HepG2 (cell line): ENCODE measurements around the gene IFT80. TPM values are rescaled to one million over a fixed set of nuclear protein-coding genes. Genes with fewer than 3 reads are reported as not detected.

Source experiments
- ATAC-seq: fragments of 200-7000 bp; cut with Tn5 transposase; 3 replicates; pipeline ENCODE4 v1.9.1; 2020; ENCODE audit warnings: mild to moderate bottlenecking, moderate library complexity
- BruUV-seq: library from RNA; stranded (reverse); fragments of 400-500 nt; replicated peaks from 2 replicates; lab custom pipeline; 2021; lab: Mats Ljungman, UMichigan
- CTCF ChIA-PET: fragments of 300-600 bp; formaldehyde crosslinking; extraction: SDS; loops from one replicate; lab custom pipeline; 2021; ENCODE audit warnings: low total read pairs, inconsistent platforms, low intra/inter-chr PET ratio; lab: Yijun Ruan, JAX
- POLR2A ChIA-PET: fragments of 350-600 bp; sonication (Branson Sonifier 250); formaldehyde crosslinking; loops from one replicate; lab custom pipeline; 2020; ENCODE audit warnings: antibody characterized with exemption, inconsistent platforms; lab: Yijun Ruan, JAX
- DNase-seq: peaks from one replicate; pipeline ENCODE4 v3.0.0-alpha.2; 2015; ENCODE audit warnings: low spot score
- FAIRE-seq: peaks from 3 replicates; lab custom pipeline; 2011; peaks lifted over from hg19 to GRCh38; lab: Jason Lieb, UNC
- H2AFZ ChIP-seq: one replicate; pipeline ENCODE4 v1.6.1; 2011; ENCODE audit warnings: low read length, inconsistent platforms
- H3K27ac ChIP-seq: fragments of 300-600 bp; 3 replicates; pipeline ENCODE4 v1.8.0; 2011; ENCODE audit warnings: mixed run types, mild to moderate bottlenecking, mixed read lengths, low read length, inconsistent platforms; ENCODE audit not compliant: insufficient read depth; ENCODE audit errors: extremely low read length
- H3K27me3 ChIP-seq, 2 experiments: fragments of 200-600 bp in 1 of 2; 2 replicates in 1 of 2; 3 replicates in 1 of 2; pipeline versions ENCODE4 v1.6.0 to v1.8.0; 2011; ENCODE audit warnings: low read length in 2 of 2, mild to moderate bottlenecking in 2 of 2, moderate library complexity in 2 of 2, inconsistent platforms in 1 of 2; ENCODE audit not compliant: insufficient read depth in 2 of 2, control insufficient read depth in 1 of 2
- H3K36me3 ChIP-seq, 2 experiments: fragments of 200-600 bp in 1 of 2; replicated peaks in 1 of 2; 2 replicates in 1 of 2; 3 replicates in 1 of 2; pipeline versions ENCODE4 v1.5.1 to v1.8.0; 2011; ENCODE audit warnings: low read length in 2 of 2, inconsistent platforms in 1 of 2; ENCODE audit not compliant: insufficient read depth in 2 of 2, control insufficient read depth in 1 of 2
- H3K4me1 ChIP-seq: 2 replicates; pipeline ENCODE4 v1.5.1; 2012; ENCODE audit warnings: low read length, inconsistent platforms; ENCODE audit not compliant: insufficient read depth
- H3K4me2 ChIP-seq: 2 replicates; pipeline ENCODE4 v1.6.0; 2011; ENCODE audit warnings: low read depth, low read length, inconsistent platforms
- H3K4me3 ChIP-seq, 3 experiments: fragments of 200-600 bp in 1 of 3; sonication (generic), shearing (Covaris generic) in 1 of 3; replicated peaks in 1 of 3; 2 replicates each; pipeline ENCODE4 v1.5.1; 2011 to 2016; ENCODE audit warnings: low read length in 3 of 3, inconsistent platforms in 2 of 3, low read depth in 2 of 3, mild to moderate bottlenecking in 2 of 3, control low read depth in 1 of 3, mixed read lengths in 1 of 3; ENCODE audit not compliant: insufficient read depth in 1 of 3
- H3K79me2 ChIP-seq: one replicate; pipeline ENCODE4 v1.6.1; 2011; ENCODE audit warnings: low read length, inconsistent platforms; ENCODE audit not compliant: insufficient read depth
- H3K9ac ChIP-seq: 2 replicates; pipeline ENCODE4 v1.6.0; 2011; ENCODE audit warnings: mild to moderate bottlenecking, low read depth, low read length, inconsistent platforms; ENCODE audit not compliant: insufficient read depth
- H3K9me3 ChIP-seq: 2 replicates; pipeline ENCODE4 v1.5.1; 2012; ENCODE audit warnings: mild to moderate bottlenecking, low read length
- H4K20me1 ChIP-seq: 2 replicates; pipeline ENCODE4 v1.6.0; 2011; ENCODE audit warnings: inconsistent platforms, mild to moderate bottlenecking, low read length, moderate library complexity; ENCODE audit not compliant: insufficient read depth
- HMG20B ChIP-seq: conservative IDR thresholded peaks from 2 replicates; pipeline ENCODE4 v1.6.1; 2016; ENCODE audit warnings: missing genetic modification reagents, missing compliant biosample characterization
- ZFP62 ChIP-seq: sonication (generic); formaldehyde crosslinking; IDR thresholded peaks from 2 replicates; pipeline ENCODE4 v1.4.0; 2020; ENCODE audit warnings: missing genetic modification reagents
- ZNF788 ChIP-seq: sonication (generic); formaldehyde crosslinking; IDR thresholded peaks from 2 replicates; pipeline ENCODE4 v1.5.0; 2020; ENCODE audit warnings: mild to moderate bottlenecking, missing genetic modification reagents, borderline replicate concordance
- ZZZ3 ChIP-seq: sonication (generic); formaldehyde crosslinking; IDR thresholded peaks from 2 replicates; pipeline ENCODE4 v1.4.0; 2020; ENCODE audit warnings: missing genetic modification reagents, mild to moderate bottlenecking, borderline replicate concordance
- WGBS: methylation state at CpG from one replicate; pipeline ENCODE4 v1.1.6; 2017; ENCODE audit warnings: low lambda C conversion rate; 5-methylcytosine and 5-hydroxymethylcytosine counted together
- in situ Hi-C: cut with HindIII; loops from 2 replicates; pipeline ENCODE4 v1.10.0; 2017; ENCODE audit warnings: low pct_unique_long_range_greater_than_20kb; ENCODE audit not compliant: extremely low pct_ligation_motif_present
- intact Hi-C: fragments of 100-400 bp; cut with micrococcal nuclease; formaldehyde crosslinking; loops from one replicate; pipeline ENCODE4 v1.10.0; 2022; ENCODE audit not compliant: unreplicated experiment
- polyA plus RNA-seq, 8 experiments: library from polyadenylated mRNA; depleted of rRNA in 3 of 8; stranded (reverse) in 7 of 8; unstranded in 1 of 8; fragments of >200 nt; fragmentation: Illumina TruSeq in 4 of 8; extraction: Trizol in 4 of 8; gene quantifications; 2 replicates each; pipeline versions ENCODE4 v1.2.1 to v1.2.3, GENCODE V29; 2011 to 2016; ENCODE audit warnings: low read depth in 4 of 8, missing spikeins in 1 of 8, mixed read lengths in 1 of 8; ENCODE audit not compliant: insufficient read depth in 1 of 8
- total RNA-seq, 5 experiments: library from RNA; depleted of rRNA; stranded (reverse); fragments of >200 nt; fragmentation: Illumina TruSeq; extraction: Trizol; gene quantifications; 2 replicates each; pipeline ENCODE4 v1.2.3, GENCODE V29; 2016; ENCODE audit warnings: low read depth in 1 of 5
- TF ChIP-seq, protein P1 (sequence below): sonication (generic); formaldehyde crosslinking; IDR thresholded peaks from 2 replicates; pipeline ENCODE4 v1.8.1; 2023; ENCODE audit warnings: mild to moderate bottlenecking, moderate library complexity, missing genetic modification reagents
- TF ChIP-seq, protein P2 (sequence below): sonication (generic); formaldehyde crosslinking; IDR thresholded peaks from 2 replicates; pipeline ENCODE4 v1.8.0; 2022; ENCODE audit warnings: mild to moderate bottlenecking, missing genetic modification reagents; ENCODE audit not compliant: insufficient replicate concordance

The IFT80 gene
- total and polyA plus RNA-seq, 2 of the 13 experiments (the other 11 are each of a cell fraction or from before 2014, with no cell fraction given) = 11.4 to 15.7 TPM

GRCh38 chr3:160346511-160346910, 52.5 kb downstream of the IFT80 start:
- H3K27ac ChIP-seq = no peak overlapping the region
- in situ Hi-C loops = loop anchor here (10.0 kb wide), 1 partner anchor 312 kb away; no protein-coding TSS in a partner anchor
- ATAC-seq = no peak

More at GRCh38 chr3:160346511-160346910, 52.5 kb downstream of the IFT80 start:
- CTCF ChIA-PET = no interaction called here
- H3K9ac ChIP-seq = no peak overlapping the region
- WGBS = 89% methylated on average over 2 of the region's 2 CpGs
- TF ChIP-seq ZZZ3 (CRISPR knock-in tag) (no peak), ZNF788 (CRISPR knock-in tag) (no peak), ZFP62 (CRISPR knock-in tag) (no peak), HMG20B (no peak)
- TF ChIP-seq, protein P1, sequence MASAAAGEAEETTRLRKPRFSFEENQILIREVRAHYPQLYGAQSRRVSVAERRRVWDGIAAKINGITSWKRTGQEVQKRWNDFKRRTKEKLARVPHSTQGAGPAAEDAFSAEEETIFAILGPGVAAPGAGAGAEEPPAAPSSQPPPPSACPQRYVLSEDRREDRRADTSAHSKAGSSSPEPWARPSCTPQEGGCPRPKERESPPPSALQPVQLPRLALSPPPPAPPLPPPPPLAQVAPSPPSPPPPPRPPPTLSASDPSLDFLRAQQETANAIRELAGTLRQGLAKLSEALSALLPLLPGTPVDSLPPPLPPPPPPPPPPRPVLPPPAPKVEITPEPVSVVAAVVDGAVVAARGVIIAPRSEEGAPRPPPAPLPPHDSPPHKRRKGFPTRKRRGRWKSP (CRISPR knock-in tag) = no peak
- TF ChIP-seq, protein P2, sequence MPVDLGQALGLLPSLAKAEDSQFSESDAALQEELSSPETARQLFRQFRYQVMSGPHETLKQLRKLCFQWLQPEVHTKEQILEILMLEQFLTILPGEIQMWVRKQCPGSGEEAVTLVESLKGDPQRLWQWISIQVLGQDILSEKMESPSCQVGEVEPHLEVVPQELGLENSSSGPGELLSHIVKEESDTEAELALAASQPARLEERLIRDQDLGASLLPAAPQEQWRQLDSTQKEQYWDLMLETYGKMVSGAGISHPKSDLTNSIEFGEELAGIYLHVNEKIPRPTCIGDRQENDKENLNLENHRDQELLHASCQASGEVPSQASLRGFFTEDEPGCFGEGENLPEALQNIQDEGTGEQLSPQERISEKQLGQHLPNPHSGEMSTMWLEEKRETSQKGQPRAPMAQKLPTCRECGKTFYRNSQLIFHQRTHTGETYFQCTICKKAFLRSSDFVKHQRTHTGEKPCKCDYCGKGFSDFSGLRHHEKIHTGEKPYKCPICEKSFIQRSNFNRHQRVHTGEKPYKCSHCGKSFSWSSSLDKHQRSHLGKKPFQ (CRISPR knock-in tag) = no peak
- TF ChIP-seq, all 625 proteins: peak for 0
- H3K4me3 ChIP-seq = no peak overlapping the region
- H2AFZ ChIP-seq = no peak overlapping the region
- no peaks in the 10 kb centered on the region for H3K4me1 ChIP-seq
- intact Hi-C loops = loop anchor here (10.0 kb wide), 1 partner anchor 462 kb away; no protein-coding TSS in a partner anchor
- POLR2A ChIA-PET = no interaction called here
- no peaks in the 10 kb centered on the region for H3K27me3 ChIP-seq
- no peak overlapping the region for H3K4me2 ChIP-seq
- DNase-seq (no peak), FAIRE-seq (no peak)
- H3K36me3 ChIP-seq = no peaks in the 10 kb centered on the region
- H4K20me1 ChIP-seq = no peaks in the 10 kb centered on the region
- BruUV-seq = no TSS peak
- H3K79me2 ChIP-seq = no peaks in the 10 kb centered on the region
- no peaks in the 10 kb centered on the region for H3K9me3 ChIP-seq
